WERI-Rb-1 (cell line): ENCODE data around the gene BCR.

ENCODE experiments used
- DNase-seq: peaks from one replicate; pipeline ENCODE4 v3.0.0-alpha.2; 2020
- H3K27ac ChIP-seq: fragments of 250-450 bp; sonication (Bioruptor Pico); 2 replicates; pipeline ENCODE4 v1.5.1; 2020; ENCODE audit warnings: mild to moderate bottlenecking, moderate library complexity
- H3K27me3 ChIP-seq: fragments of 250-450 bp; sonication (Bioruptor Pico); 2 replicates; pipeline ENCODE4 v1.5.1; 2021; ENCODE audit warnings: mild to moderate bottlenecking, low read depth, moderate library complexity; ENCODE audit not compliant: insufficient read depth, severe bottlenecking
- H3K36me3 ChIP-seq: fragments of 250-450 bp; sonication (Bioruptor Pico); 2 replicates; pipeline ENCODE4 v1.5.1; 2020; ENCODE audit warnings: mild to moderate bottlenecking, moderate library complexity
- H3K4me3 ChIP-seq: 2 replicates; pipeline ENCODE4 v1.5.1; 2011; ENCODE audit warnings: low read depth, mild to moderate bottlenecking, control low read depth, low read length
- H3K9me3 ChIP-seq: fragments of 250-450 bp; sonication (Bioruptor Pico); 2 replicates; pipeline ENCODE4 v1.5.1; 2021; ENCODE audit warnings: mild to moderate bottlenecking, moderate library complexity; ENCODE audit not compliant: severe bottlenecking
- TF ChIP-seq, protein P1 (sequence below): IDR thresholded peaks from 2 replicates; pipeline ENCODE4 v1.5.1; 2011; ENCODE audit warnings: low read depth, mild to moderate bottlenecking, control low read depth, inconsistent platforms, low read length

Gene BCR

GRCh38 chr22:23212061-23213021, 32.0 kb downstream of the BCR start:
- Histone ChIP-seq H3K9me3 (no peaks in the 10 kb centered on the region), H3K27ac (no peak overlapping the region), H3K4me3 (no peak overlapping the region), H3K36me3 (peaks cover 17% of the 10 kb centered on the region), H3K27me3 (no peaks in the 10 kb centered on the region)
- TF ChIP-seq, protein P1, sequence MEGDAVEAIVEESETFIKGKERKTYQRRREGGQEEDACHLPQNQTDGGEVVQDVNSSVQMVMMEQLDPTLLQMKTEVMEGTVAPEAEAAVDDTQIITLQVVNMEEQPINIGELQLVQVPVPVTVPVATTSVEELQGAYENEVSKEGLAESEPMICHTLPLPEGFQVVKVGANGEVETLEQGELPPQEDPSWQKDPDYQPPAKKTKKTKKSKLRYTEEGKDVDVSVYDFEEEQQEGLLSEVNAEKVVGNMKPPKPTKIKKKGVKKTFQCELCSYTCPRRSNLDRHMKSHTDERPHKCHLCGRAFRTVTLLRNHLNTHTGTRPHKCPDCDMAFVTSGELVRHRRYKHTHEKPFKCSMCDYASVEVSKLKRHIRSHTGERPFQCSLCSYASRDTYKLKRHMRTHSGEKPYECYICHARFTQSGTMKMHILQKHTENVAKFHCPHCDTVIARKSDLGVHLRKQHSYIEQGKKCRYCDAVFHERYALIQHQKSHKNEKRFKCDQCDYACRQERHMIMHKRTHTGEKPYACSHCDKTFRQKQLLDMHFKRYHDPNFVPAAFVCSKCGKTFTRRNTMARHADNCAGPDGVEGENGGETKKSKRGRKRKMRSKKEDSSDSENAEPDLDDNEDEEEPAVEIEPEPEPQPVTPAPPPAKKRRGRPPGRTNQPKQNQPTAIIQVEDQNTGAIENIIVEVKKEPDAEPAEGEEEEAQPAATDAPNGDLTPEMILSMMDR, result no peak
- no peak for DNase-seq

DNA sequence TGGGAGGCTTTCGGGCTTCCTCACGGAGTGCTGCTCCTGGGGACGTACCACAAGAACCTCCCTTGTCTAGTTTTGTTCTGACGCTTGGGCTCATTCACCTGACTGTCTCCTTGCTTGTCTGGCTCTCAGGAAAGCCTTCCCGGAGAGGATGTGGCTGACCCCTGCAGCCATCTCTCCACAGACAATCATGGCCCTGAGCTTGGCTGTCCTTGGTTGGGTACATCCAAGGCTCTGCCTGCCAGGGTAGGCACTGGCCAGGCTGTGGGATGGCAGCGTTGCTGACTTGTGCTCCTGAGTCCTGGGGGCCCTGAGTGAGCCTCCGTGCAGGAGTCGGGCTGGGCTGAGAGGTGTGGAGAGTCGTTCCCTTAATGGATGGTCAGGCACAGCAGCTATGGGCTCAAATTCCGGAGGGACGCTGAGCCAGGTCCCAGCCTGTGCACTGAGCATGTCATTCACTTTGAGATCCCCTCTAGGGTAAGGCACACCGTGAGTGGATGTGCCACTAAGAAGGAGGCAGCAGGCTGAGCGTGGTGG, 32.8 kb downstream of the BCR start:
- no peaks in the 10 kb centered on the region for H3K27me3 ChIP-seq
- TF ChIP-seq, protein P1, result no peak
- no peaks in the 10 kb centered on the region for H3K9me3 ChIP-seq
- H3K27ac ChIP-seq, result no peak overlapping the region
- peaks cover 17% of the 10 kb centered on the region; the same call in 1 of the 2 replicates for H3K36me3 ChIP-seq
- H3K4me3 ChIP-seq, result no peak overlapping the region
- DNase-seq, result no peak

GRCh38 chr22:23213581-23214334, 33.4 kb downstream of the BCR start:
- Histone ChIP-seq H3K27me3 (no peaks in the 10 kb centered on the region), H3K27ac (no peak overlapping the region), H3K36me3 (peaks cover 16% of the 10 kb centered on the region; the same call in 1 of the 2 replicates), H3K4me3 (no peak overlapping the region), H3K9me3 (no peaks in the 10 kb centered on the region)
- TF ChIP-seq, protein P1, result no peak
- no peak for DNase-seq

GRCh38 chr22:23214398-23214797, 34.1 kb downstream of the BCR start:
- TF ChIP-seq, protein P1, result no peak
- Histone ChIP-seq H3K9me3 (no peaks in the 10 kb centered on the region), H3K27ac (no peak overlapping the region), H3K4me3 (no peak overlapping the region), H3K27me3 (no peaks in the 10 kb centered on the region), H3K36me3 (peaks cover 10% of the 10 kb centered on the region; the same call in 1 of the 2 replicates)
- no peak for DNase-seq

DNA sequence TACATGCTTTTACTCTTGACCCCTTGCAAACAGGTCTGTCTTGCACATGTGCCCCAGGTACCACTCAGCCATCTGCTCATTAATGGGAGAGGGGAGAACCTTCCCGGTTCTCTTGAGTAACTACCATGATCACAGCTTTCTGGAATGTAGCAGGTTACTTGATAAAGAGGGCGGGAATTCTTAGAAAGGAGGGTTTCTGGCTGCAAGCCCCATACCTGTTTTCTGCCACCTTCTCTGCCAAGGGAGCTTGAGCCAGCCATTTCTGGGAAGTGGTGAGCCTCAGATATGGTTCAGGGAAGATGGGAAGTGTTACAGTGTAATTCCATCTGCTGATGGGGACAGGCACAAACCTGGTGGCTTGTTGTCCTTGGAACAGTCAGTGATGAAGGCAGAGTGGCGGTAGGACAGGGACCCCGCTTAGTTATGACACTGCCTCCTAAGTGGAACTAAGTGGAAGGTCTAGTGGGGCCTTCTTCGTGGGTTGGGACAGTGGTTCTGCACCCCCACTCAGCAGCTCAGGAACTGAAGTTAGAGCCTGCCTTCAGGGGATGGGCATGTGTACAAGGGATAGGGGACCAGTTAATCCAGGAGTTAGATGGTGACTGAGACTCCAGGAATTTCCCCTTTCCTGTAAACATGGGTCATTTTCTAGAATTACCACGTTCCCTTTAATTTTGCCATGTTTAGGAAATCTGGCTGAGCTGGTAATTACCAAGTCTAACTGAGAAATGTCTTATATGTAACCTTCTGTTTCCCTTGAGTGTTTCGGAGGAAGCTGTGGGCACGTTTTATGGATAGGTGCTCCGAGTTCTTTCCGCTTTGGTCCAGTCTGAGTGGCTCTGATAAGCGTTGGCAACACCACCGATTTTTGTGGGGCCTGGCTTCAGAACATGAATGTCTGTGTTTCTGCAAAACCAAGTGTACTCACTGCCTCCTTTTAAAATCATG, 35.3 kb downstream of the BCR start:
- Histone ChIP-seq H3K27me3 (no peaks in the 10 kb centered on the region), H3K4me3 (no peak overlapping the region), H3K27ac (no peak overlapping the region), H3K9me3 (no peaks in the 10 kb centered on the region), H3K36me3 (peaks cover 10% of the 10 kb centered on the region; the same call in 1 of the 2 replicates)
- TF ChIP-seq, protein P1, result no peak
- no peak for DNase-seq
